HG02642 (cell line): ENCODE data around the gene ZNF668.

Experiments
- ATAC-seq: cut with Tn5 transposase; IDR thresholded peaks from one replicate; pipeline ENCODE4 v1.9.1; 2021; ENCODE audit warnings: mild to moderate bottlenecking; ENCODE audit not compliant: unreplicated experiment, poor library complexity

Gene ZNF668

DNA sequence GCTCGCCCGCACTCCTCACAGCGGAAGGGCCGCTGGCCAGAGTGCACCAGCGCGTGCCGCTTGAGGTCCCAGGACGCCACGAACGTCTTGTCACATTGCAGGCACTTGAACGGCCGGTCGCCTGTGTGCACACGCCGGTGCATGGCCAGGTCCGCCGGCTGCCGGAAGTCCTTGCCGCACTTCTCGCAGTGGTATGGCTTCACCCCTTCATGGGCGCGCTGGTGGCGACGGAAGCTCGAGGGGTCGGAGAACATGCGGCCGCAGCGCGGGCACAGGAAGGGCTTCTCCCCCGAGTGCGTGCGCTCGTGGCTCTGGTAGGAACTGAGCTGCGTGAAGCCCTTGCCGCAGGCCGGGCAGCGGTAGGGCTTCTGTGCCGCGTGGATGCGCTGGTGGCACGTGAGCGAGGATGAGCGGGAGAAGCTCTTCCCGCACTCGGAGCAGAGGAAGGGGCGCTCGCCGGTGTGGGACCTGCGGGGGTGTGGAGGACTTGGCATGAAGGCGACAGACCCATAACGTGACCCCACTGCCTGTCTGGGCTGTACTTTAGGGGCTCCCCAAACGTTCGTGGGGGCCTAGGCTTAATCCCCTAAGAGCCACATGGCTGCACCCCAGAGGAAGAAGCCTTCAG lies 12.1 kb downstream of the ZNF668 start:
- ATAC-seq: no peak

DNA sequence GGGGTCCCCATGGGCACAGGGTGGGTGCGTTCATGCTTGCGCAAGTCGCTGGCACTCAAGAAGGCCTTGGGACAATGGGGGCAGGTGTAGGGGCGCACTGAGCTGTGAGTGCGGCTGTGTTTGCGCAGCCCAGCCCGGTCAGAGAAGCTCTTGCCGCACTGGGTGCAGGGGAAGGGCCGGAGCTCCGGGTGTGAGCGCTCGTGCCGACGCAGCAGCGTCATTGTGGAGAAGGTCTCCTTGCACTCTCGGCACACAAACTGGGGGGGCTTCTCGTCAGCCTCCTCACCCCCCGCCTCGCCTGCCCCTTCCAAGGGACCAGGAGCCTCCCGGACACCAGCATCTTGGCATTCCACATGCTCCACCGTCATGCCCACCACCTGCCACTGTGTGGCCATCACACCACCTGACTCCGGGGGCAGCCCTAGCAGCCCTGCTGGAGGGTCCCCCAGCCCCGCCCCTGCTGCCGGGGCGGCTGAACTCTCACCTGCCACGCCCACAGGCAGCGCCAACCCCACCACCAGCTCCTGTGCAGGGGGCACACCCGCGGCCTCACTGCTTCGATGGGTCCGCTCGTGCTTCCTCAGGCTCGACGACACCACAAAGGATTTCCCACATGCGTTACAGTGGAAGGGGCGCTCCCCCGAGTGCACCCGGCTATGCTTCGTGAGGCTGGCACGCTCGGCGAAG lies 12.8 kb downstream of the ZNF668 start:
- ATAC-seq: no peak

DNA sequence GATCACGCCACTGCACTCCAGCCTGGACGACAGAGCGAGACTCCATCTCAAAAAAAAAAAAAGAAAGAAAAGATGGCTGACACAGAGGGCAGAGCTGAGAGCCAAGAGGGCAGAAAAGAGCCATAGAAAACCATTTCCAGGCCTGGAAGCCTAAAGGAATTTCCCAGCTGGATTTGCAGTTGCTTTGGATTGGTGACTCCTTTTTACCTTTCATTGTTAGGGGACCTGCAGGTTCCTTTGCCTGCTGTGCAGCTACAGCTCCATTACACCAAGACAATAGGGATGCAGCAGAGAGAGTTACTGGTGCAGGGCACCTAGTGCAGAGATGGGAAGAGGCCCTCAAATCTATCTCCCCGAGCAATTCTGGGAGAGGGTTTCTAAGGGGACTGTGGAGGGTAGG lies 18.4 kb downstream of the ZNF668 start:
- ATAC-seq: no peak

DNA sequence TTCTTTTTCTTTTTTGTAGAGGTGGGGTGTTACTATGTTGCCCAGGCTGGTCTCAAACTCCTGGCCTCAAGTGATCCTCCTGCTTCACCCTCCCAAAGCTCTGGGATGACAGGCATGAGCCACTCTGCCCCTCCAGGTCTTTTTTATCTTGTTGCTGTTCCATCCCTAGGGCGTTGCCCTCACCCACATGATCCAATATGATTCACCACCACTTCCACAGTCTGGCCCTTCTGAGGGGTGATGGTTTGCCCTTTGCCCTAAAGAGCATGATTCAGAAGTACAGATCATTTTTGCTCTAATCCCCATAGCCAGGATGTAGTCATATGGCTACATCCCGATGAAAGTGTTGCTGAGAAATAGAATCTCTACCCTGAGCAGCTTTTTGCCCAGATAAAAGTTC lies 21.9 kb downstream of the ZNF668 start:
- no peak for ATAC-seq

DNA sequence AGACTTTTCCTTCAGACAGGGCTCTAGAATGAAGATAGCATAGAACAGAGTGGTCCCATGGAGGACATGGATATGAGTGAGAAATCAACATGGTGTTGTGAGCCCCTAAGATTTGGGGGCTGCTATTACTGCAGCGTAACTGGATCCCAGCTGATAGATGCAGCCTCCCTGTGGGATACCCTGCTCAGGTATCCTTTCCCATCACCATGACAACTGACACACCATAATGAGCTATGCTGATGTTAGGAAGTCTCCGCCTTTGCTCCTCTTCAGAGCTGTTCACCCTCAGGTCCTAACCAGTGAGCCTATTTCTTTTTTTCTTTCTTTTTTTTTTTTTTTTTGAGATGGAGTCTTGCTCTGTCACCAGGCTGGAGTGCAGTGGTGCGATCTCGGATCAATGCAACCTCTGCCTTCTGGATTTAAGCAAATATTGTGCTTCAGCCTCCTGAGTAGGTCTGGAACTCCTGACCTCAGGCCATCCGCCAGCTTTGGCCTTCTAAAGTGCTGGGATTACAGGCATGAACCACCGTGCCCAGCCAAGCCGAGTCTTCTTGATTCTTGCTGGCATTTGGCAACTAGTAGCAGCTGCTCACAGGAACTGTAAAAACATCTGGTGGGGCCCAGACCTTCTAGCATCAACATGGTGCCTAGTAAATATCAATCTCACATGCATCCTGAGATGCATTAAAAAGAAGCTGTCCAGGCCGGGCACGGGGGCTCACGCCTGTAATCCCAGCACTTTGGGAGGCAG lies 23.6 kb downstream of the ZNF668 start:
- ATAC-seq: no peak

DNA sequence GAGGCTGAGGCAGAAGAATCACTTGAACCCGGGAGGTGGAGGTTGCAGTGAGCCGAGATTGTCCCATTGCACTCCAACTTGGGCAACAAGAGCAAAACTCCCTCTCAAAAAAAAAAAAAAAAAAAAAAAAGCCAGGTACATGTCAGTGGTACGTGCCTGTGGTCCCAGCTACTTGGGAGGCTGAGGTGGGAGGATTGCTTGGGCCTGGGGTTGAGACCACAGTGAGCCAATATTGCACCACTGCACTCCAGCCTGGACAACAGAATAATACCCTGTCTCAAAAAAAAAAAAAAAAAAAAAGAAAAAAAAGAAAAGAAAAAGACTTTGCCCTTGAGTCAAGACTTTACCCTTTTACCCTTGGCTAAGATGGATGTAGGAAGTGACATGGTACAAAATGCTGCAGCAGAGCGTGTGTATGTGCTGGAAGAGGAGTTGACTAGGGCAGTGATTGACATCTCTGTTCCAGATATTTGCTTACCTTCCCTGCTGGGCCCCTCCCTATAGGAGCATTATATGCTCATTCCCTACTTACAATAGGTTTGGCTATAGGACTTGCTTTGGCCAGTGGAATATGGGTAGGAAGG lies 30.1 kb downstream of the ZNF668 start:
- ATAC-seq: no peak

DNA sequence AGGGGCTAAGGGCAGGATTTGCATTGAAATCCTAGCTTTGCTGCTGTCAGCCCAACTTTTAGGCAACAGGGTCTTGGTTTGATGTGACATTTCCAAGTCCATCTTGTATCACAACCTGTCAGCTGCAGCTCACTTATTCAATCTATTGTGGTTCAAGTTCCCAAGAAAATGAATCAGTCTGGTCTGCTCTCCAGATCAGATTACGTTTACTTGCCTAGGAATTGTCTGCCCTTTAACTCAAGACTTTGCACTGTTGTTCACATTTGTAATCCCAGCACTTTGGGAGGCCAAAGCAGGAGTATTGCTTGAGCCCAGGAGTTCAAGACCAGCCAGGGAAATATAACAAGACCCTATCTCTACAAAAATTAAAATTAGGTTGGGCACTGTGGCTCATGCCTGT lies 30.7 kb downstream of the ZNF668 start:
- ATAC-seq: no peak

DNA sequence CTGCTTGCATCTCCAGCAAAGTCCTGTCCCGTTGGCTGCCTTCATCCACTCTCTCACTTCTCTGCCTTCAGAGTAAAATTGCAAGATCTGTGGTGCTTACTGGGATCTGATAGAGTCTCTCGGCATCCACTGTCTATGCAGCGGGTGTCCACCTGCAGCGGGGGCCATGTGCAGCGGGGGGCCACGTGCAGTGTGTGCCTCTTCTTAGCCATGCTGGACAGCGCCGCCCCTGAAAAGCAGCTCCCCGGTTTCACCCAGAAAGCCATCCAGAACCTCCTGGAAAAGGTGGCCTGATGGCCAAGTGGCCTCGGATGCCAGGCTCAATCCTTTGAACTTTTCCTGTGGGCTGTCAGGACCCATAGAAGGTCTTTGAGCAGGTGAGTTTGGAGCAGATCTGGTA lies 31.2 kb downstream of the ZNF668 start:
- ATAC-seq: no peak

DNA sequence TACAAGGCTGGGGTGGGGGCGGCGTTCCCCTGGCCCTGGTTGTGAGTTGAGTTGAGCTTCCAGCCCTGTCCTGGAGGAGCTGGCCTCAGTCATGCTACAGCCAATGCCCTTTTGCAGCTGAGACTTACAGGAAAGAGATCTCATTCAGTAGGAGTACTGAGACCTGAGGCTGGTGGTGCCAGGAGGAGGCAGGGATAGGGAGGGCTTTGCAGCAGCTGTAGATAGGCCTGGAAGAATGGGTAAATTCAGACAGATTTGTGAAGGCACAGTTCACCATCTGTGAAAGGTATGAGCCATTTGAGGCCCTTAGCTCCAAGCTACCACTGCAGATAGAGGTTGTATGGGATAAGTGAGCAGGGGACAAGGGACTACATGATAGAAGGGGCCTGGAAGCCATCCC lies 35.0 kb downstream of the ZNF668 start:
- no peak for ATAC-seq

DNA sequence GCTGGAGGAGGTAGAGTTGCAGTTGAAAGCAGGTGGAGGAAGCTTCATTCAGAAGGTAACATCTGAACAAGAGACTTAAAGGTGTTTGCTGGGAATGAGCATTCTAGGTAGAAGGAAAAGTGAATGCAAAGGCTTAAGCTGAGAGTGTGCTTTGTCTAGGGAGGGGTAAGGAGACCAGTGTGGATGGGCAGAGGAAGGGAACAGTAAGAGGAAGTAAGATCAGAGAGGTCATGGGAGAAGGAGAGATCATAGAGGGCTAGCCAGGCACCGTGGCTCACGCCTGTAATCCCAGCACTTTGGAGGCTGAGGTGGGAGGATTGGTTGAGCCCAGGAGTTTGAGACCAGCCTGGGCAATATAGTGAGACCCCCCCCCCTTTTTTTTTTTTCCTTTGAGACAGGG lies 37.3 kb downstream of the ZNF668 start:
- ATAC-seq: no peak

DNA sequence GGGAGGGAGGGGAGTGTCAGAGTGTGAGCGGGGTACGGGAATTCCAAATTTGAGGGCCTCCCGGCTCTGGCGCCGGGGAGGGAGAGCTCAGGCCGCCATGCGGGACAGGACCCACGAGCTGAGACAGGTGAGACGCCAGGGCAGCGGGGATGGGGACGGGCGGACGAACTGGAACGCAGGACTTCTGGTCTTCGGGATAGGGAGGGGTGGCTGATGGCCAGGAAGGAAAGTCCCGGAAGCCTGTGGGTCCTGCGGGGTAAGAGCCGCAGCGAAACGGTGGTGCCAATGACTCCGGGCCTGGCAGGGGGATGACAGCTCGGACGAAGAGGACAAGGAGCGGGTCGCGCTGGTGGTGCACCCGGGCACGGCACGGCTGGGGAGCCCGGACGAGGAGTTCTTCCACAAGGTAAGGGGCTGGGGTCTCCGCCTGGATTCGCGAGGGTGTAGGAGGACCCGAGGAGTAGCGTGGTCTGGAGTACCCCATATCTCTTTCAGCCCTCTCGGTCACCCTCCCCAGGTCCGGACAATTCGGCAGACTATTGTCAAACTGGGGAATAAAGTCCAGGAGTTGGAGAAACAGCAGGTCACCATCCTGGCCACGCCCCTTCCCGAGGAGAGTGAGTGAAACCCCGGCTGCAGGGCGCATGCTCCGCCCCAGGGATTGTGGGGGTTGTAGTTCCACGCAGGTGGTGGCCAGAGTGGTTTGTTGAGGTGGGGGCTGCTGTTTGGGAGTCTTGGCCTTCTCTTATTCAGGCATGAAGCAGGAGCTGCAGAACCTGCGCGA lies 40.1 kb downstream of the ZNF668 start:
- ATAC-seq: peak; percentile 48

DNA sequence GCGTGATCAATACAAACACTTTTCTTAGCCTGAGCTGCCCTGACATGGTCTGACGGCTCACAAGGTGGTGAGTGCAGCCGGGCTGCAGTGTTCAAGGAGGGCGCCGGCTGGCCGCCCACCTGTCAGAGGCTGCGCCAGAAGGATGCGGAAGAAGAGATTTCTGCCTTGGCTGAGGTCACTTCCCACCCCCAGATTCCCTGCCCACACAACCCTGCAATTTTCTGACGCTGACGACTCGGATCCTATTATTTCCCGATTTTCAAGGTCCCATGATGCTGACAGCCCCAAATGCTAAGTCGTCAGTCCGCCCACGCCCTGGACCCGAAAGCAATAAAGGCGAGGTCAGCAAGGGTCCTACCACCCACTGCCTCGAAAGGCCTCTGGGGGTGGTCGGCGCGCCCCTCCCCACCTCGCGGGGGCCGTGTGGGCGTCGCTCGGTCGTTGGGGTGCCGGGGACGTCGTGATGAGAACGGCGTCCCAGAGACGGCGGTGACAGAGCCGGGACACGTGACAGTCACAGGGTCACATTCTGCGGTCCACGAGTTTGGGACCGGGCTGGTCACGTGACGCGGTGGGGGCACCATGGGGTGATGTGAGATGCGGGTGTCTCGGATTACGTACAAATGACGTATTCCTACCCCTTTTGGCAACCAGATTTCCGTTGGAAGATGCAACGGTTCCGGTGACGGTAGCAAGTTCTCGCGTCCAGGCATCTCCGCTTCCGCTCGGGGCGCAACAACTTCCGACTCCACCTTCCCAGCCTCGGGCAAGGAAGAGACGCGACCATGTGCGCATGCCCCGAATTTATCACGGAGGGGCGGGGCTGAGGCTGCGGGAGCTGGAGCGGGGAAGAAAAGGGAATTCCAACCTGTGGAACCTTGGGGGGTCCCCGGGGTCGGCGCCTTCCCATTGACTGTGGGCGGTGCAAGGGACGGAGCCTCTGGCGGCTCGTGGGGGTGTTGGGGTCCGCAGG lies 41.0 kb downstream of the ZNF668 start, which contains the start of gene STX4:
STX4 (plus strand) TSS at position 823 of the 973 bp plus-strand sequence. CDS start 248 bp downstream, outside the sequence.
- ATAC-seq: peak; percentile 78

DNA sequence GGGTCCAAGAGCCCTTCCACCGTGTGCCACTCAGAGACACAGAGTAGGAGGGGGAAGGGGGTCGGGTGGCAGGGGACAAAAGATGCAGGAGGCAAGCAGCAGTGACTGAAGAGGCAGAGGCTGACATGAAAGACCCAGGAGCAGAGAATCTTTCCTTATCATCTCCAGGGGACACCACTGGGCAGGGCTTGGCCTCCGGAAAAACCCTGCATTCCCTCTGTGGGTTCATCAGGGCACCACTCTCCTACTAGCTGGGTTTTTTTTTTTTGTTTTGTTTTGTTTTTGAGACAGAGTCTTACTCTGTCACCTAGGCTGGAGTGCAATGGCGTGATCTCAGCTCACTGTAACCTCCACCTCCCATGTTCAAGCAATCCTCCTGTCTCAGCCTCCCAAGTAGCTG lies 42.8 kb downstream of the ZNF668 start:
- no peak for ATAC-seq

DNA sequence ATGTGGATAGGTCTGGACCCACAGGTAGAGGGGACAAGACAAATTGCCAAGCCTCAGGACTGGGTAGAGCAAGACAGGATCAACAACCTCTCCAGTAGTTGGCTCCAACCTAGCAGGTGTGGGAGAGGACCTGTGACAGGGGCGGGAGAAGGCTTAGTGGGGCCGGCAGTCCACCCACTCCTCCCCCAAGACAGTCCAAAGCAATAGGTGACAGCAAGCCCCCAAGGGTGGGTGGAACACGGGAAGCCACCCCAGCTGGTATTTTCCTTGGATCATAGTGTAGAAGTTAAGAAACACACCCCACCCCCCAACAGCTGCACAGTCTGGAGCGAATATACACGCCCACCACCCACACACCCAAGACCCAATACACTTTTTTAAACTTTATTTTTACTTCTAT lies 44.8 kb downstream of the ZNF668 start:
- ATAC-seq: no peak

DNA sequence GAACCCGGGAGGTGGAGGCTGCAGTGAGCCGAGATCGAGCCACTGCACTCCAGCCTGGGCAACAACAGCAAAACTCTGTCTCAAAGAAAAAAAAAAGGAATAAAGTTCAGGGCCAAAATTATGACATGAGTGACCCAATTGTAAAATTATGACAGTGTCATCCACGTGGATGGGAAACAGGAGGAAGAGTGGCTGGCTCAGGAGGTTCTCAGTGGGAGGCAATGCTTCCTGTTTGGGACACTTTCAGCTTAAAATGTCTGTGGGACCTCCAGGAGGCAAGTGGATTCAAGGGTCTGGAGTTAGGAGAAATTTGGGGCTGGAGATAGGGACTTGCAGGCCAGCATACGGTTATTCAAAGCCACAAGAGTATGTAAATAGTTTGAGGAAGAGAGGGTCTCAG lies 48.7 kb downstream of the ZNF668 start:
- no peak for ATAC-seq

DNA sequence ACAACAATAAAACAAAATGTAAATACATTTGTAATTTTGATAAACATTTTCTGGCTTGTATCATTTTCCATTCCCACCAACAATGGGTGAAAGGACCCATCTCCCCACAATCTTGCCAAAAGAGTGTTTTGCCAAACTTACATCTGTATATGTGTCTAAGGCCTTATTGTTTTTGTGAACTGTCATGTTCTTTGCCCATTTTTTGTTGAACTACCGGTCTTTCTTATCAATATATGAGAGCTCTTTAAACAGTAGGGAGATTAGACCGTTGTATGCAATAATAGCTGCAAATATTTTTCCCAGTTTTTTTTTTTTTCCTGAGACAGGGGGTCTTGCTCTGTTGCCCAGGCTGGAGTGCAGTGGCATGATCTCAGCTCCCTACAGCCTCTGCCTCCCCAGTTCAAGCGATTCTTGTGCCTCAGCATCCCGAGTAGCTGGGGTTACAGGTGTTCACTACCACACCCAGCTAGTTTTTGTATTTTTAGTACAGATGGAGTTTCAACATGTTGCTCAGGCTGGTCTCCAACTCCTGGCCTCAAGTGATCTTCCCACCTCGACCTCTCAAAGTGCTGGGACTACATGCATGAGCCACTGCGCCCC lies 50.3 kb downstream of the ZNF668 start:
- ATAC-seq: no peak

DNA sequence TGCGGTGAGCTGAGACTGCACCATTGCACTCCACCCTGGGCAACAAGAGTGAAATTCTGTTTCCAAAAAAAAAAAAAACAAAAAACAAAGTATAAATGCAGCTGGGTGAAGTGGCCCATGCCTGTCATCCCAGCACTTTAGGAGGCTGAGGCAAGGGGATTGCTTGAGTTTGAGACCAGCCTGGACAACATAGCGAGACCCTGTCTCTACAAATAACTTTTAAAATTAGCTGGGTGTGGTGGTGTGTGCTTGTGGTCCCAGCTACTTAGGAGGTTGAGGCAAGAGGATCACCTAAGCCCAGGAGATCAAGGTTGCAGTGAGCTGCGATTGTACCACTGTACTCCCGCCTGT lies 50.8 kb downstream of the ZNF668 start:
- no peak for ATAC-seq

DNA sequence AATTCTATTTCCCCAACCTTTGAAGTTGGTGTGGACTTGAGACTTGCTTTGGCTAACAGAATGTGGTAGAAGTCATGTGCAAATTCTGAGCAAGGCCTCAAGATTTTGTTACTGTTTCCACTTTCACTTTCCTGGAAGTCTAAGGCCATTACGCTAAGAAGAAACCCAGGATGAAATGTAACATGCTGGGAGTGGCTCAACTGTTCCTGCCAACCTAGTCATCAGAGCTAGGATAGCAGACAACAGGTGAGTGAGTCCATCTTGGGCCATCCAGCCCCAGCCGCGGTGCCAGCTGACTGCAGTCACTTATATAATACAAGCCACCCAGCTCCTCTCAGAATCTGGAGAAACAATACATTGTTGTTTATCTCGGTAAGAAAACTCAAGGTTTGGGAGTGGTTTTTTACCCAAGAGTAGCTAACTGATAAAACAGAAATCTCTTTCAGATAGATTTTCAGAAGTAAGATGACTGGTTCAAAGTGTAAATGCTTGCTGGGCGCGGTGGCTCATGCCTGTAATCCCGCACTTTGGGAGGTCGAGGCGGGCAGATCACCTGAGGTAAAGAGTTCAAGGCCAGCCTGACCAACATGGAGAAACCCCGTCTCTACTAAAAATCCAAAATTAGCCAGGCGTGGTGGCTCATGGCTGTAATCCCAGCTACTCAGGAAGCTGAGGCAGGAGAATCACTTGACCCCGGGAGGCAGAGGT lies 51.3 kb downstream of the ZNF668 start:
- no peak for ATAC-seq
